DMS 273 (cell line): ENCODE data around the gene RELCH.
"Not testable (repeated sequence)": the region's sequence is repeated elsewhere in the genome, so short reads cannot be mapped to it uniquely, and the experiment has no call there.

Experiments used
- DNase-seq: peaks from one replicate; lab custom pipeline; 2025; ENCODE audit not compliant: unreplicated experiment; lab: John Stamatoyannopoulos, UW

RELCH gene

DNA sequence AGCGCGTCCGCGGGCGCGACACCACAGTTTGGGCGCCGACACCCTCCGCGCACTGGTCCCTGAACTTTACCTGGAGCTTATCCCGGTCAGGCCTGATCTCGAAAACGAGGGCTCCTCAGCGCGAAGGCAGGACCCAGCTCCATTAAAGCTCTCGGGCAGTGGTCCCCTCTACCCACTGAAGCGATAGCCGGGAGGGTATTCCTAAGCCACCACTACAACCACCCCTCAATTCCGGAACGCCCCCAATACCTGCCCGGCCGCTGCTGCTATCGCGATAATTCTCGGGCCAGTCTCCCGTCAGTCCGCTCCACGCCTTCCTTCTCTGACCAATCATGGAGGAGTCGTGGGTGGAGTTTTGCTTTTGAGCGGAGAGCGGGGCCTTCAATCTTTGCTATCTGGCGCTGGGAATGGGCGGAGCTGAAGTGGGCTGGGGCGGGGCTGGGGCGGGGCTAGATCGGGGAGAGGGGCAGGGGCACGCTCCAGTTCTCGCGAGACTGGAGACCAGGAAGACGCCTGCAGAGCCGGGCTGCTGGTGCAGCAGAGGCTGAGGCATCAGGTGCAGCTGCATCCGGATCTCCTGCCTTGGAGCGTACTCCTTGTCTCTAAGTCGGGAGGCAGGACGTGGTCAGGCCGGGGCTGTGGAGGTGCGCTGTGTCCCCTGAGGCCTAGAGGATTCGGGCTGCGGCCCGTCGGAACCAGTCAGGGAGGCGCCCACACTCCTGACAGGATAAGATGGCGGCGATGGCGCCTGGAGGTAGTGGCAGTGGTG is at the start of gene RELCH, which contains the start of gene PIGN:
RELCH (plus strand) TSS at position 482 of the 769 bp plus-strand sequence; CDS start at position 733, 251 bp downstream.
PIGN (minus strand) TSS at position 283 of the 769 bp plus-strand sequence. CDS start 25,703 bp downstream, outside the sequence.
- DNase-seq, result peak; percentile 99

DNA sequence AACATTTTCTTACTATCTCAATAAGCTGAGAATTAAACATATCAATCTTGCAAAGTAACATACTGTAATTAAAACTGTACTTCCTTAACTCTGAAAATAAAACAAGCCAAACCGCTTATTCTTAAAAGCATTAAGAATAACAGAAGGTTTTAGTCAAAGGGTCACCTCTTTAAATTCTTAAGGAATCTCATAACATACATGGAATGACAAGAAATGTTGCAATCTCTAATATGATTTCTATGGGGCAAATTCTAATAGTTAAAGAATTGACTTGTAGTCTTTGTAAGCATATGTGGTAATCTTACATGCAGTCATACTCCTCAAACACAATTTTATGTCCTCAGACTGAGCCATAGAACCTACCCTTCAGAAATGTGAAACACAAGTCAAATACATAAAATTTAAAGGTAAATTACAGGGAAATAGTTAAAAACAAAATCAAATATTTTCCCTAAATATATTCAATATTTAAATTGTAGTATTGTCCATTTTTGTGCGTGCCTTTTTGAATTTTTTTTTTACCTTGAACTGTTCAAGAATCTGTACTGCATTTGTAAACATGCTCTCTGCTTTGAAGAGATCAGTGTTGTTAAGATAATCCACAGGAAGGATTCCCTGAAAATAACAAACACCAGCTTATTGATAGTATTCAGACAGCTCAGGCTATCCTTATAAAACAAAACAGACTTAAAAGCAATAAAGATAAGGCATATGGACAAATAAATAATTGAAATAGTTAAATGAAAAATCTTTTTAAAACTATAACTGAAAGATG is 48.4 kb upstream of the RELCH start:
- no peak for DNase-seq

- DNase-seq, result no peak
These were observed 46.8 kb upstream of the RELCH start for GRCh38 chr18:62140259-62140658.

DNA sequence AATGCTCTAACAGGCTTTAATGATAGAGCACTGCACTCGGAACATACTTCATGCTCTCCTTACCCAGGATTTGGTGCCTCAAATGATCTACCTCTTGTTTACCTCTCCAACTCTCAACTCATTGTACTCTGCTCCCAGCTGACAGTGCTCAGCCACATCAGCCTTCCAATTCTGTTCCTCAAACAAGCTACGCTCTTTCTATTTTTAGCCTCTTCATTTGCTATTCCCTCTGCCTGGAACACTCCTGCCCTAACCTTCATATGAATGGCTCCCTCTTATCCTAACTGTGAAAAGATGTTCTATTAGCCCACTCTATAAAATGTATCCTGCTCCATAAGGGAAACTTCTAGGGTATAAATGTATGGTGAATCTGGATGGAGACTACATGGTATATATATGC is 42.7 kb upstream of the RELCH start:
- DNase-seq, result no peak

DNA sequence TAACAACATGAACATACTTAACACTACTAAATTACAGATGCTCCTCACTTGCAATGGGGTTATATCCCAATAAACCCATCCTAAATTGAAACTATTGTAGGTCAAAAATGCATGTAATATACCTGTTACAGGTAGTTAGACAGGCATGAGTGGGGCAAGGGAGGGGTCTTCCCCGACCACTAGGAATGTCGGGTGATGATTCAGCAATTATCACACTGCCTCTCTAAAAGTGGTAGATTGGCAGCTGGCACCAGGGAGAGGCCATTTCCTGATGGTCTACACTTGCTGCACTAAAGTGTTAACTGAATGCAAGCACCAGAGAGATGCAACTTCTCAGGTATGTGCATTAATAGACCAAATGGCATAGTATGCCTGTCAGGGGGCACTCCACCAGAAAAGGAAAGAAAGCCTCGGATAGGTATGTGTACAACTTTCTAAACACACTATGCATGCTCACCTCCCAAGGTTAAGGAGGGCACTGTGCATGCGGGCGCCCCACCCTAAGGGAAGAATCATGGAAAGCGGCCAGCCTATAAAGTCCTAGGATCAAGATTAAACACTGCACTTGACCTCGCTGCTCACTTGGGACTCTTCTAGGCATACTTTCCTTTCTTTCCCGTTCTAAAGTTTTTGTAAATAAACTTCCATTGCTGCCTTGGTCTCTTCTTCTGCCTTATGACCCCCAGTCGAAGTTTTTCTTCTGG is 35.8 kb upstream of the RELCH start:
- DNase-seq, result no peak

DNA sequence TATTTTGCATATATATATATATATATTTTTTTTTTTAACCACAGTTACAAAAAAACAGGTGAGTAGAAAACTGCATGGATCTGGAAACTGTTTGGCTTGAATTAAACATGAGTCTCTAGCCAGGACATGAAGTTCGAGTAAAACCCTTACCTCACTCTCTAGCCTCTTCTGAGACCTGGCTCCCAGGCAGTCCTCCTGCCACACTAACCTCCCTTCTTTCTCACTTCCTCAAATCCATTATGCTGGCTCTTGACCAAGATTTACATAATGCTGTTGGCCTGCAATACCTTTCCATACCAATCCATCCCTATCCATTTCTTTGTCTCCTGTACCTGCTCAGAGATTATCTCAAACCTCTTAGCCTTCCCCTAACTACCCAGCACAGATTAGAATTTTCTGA is 34.2 kb upstream of the RELCH start:
- DNase-seq, result no peak

DNA sequence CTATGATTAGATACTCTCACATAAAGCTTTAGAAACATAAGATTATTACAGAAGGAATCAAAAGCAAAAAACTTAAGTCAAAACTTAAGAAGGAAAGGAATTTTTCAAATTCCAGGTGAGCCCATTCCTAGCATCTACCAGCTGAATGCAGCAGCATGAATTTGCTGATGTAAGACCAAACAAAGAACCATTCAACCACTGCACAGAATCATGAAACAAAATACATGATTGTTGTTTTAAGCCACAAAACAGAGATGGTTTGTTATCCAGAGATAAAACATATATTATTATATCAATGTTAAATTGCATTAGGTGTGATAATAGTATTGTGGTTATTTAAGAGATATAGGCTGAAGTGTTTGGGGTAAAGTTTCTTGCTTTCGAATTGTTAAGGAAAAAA is 29.2 kb upstream of the RELCH start:
- DNase-seq, result no peak

- no peak for DNase-seq
These were observed 22.7 kb upstream of the RELCH start for GRCh38 chr18:62164310-62164709.

DNA sequence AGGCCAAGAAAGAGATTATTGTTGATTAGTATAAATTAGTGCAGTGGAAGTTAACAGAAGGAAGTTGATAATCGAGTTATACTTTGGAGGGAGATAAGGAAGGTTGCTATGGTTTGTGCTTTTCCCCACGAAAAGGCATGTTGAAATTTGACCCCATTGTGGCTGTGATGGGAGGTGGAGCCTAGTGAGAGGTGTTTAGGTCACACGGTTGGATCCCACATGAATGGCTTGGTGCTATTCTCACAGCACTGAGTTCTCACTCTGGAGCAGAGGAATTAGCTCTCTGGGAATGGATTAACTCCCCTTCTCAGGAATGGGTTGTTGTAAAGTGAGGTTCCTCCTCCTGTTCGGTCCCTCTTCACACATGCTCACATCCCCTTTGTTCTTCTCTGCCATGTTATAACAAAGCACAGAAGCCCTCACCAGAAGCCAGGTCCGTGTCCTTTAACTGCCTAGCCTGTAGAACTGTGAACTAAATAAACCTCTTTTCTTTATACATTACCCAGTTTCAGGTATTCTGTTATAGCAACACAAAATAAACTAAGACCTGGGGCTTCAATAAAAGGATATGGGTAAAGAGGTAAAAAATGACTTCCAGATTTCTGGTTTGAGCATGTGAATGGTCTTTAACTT is 22.1 kb upstream of the RELCH start:
- no peak for DNase-seq

DNA sequence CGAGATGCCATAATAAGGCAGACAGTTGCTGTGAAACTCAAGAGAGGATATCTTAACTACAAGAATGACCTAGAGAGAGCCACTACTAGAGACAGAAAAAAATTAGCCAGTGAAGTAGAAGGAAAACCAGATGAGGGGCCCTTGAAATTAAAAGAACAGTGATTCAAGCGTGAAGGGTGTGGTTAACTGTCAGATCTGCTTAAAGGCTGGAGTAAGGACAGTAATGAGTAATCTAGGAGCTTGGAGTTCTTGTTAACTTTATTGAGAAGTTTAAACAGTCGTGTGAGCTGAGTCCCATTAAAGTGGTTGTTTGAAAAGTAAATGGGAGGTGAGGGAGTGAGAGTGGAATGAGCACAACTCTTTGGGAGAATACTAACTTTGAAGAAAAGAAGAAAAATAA is 21.5 kb upstream of the RELCH start:
- no peak for DNase-seq

- DNase-seq, result not testable (repeated sequence)
These were observed 20.5 kb upstream of the RELCH start for GRCh38 chr18:62166524-62166923.

GRCh38 chr18:62170857-62171256 is 16.2 kb upstream of the RELCH start:
- DNase-seq, result no peak

- no peak for DNase-seq
These were observed 14.8 kb upstream of the RELCH start for GRCh38 chr18:62172298-62172697.

GRCh38 chr18:62175521-62175920 is 11.5 kb upstream of the RELCH start:
- no peak for DNase-seq

GRCh38 chr18:62177271-62177670 is 9.8 kb upstream of the RELCH start:
- no peak for DNase-seq

- DNase-seq, result no peak
These were observed 7.8 kb upstream of the RELCH start for GRCh38 chr18:62179213-62179612.

DNA sequence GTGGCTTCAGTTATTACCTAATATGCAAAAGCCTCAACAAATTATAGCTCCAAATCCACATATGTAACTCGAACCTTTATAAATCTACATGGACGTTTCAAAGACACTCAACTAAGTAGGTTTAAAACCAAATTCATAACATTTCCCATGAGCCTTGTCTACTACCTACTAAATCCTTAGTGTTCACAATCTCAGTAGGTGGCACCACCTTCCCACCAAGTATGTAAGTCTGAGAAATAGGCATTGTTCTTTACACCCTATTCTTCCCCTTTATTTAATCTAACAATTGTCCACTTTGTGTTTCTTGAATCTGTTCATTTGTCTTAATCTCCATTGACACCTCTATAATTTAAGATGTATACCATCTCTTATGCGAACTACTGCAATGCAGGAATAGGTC is 4.8 kb upstream of the RELCH start:
- DNase-seq, result no peak

DNA sequence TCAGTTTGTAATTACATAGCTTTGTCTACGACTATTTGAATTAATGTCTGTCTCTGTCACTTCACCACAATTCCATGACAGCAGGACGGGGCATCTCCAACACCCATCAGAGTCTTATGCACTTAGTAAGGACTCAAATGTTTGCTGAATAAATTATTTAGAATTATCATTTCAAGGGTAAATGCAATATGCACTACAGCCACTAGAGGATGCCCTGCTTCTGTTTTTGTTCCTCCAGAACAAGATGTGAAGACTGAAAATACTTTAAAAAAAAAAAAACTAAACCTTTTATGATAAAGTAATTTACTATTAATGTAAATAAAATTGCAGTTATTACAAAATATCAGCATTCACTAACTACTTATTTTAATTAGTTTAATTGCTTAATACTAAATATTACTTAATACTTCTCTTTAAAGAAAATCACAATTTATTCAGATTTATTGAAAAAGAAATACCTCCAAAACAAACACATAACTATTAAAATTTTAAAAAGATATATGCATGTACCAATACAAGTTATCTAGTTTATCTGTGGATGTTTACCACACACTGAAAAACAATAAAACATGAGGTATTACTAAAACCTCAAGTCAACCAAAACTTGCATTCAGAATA is 3.4 kb upstream of the RELCH start:
- peak; percentile 79 for DNase-seq

GRCh38 chr18:62186499-62186773 is 619 bp upstream of the RELCH start:
- no peak for DNase-seq

- DNase-seq, result peak; percentile 67
These were observed 772 bp downstream of the RELCH start for GRCh38 chr18:62187543-62188510.
